HG02943 (cell line): ENCODE results near the gene MAGI3.
A peak's percentile ranks its signal among the peaks of the same experiment; 100 is the strongest.

ENCODE experiments used
- ATAC-seq: cut with Tn5 transposase; IDR thresholded peaks from one replicate; pipeline ENCODE4 v1.9.1; 2021; ENCODE audit warnings: mild to moderate bottlenecking, low read depth, moderate library complexity; ENCODE audit not compliant: unreplicated experiment

MAGI3 gene

DNA sequence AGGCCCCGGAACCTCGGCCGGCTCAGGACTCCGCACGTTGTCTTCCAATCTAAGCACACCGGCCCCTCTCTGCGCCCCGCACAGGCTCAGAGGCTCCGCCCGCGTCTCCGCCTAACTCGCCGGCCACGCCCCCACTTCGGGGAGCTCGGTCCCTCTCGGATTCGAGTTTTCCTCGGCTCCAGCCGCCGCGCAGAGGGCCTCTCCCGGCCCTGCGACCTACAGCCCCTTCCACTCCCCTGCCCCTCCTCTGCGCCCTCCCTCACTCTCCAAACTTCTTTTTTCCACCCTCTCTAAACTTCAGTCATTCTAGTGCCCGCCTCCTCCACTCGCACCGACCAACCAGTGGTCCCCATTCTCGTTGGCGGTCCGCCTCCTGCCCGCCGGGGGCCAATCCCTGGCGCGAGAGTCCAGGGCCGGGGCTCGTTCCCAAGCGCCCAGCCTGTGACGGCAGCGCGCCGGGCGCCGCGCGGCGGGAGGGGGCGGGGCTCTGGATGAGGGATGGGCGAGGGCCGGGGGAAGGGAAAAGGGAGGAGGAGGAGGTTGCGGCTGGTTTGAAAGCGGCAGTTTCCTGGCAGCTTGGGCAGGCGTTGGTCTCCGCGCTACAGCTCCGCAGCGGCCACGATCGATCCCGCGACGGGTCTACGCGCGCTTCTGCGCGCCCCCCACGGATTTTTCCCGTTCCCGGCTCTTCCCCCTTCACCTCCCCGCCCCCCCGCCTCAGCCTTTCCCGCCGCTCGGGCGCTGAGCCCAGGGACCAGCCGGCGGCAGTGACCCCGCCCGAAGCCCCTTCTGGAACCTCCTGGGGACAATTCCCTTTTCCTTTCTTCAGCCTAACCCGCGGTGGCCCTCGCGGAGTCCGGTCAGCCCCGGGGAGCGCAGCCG lies at the start of gene MAGI3:
TSS of gene MAGI3 (plus strand) at position 563 of the 882 bp plus-strand sequence. CDS start 519 bp downstream, outside the sequence.
- peak; percentile 97 for ATAC-seq

GRCh38 chr1:113353580-113353979 lies 36.7 kb upstream of the MAGI3 start:
- no peak for ATAC-seq

DNA sequence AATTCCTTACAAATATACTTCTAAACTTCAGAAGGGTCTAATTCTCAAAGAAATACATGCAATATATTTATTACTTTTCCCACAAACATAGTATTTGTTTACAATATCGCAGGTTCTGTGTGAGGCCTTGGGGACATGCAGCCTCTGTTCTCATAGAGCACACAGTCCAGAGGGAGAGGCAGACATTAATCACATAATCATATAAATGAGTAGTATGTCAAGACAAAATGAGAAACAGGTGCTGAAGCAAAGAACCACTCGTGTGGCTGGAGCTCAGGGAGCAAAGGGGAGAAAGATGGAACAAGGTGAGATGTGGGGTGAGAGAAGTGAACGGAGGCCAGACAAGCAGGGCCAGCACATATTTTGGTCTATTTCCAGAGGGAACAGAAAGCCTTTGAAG lies 26.4 kb upstream of the MAGI3 start:
- ATAC-seq: no peak

DNA sequence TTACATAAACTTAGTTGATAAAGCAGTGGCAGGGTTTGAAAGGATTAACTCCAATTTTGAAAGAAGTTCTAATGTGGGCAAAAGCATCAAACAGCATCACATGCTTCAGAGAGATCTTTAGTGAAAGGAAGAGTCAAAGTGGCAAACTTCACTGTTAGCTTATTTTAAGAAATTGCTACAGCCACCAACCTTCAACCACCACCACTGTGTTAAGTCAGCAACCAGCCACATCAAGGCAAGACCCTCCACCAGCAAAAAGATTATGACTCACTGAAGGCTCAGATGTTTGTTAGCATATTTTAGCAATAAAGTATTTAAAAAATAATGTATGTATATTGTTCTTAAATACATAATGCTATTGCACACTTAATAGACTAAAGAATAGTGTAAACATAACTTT lies 21.3 kb upstream of the MAGI3 start:
- no peak for ATAC-seq

DNA sequence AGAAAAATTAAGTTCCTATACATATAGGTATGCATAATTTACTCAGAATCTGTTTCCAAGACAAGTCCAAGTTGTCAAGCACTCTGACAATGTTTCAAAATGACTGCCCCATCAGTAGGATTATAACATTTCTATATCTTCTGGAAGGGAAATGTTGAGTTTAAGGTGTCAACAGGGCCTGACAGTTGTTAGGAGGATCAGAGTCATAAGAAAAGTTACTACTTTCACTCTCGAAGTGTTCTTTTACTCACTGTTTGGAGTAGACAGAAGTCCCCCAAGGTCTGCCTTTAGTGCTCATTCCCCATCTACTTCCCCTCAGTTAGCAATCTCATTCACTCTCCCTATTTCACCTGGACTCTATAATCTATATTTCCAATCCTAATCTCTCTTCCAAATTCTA lies 20.6 kb upstream of the MAGI3 start:
- no peak for ATAC-seq

DNA sequence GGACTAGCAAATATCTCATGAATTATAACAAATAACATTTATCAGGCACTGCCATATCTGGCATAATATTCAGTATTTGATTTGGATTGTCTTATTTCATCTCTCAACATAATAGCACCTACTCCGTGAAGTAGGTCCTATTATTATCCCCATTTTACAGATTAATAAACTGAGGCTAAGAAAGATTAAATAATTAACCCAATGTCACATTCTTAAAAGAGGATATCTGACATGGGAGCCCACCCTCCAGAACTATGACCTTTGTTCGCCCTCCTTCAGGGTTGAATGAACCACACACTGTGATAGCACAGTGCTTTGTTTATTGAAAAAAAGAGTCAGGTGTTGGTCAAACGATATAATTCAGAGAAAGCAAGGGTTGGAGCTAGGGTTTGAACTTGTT lies 19.4 kb upstream of the MAGI3 start:
- no peak for ATAC-seq

DNA sequence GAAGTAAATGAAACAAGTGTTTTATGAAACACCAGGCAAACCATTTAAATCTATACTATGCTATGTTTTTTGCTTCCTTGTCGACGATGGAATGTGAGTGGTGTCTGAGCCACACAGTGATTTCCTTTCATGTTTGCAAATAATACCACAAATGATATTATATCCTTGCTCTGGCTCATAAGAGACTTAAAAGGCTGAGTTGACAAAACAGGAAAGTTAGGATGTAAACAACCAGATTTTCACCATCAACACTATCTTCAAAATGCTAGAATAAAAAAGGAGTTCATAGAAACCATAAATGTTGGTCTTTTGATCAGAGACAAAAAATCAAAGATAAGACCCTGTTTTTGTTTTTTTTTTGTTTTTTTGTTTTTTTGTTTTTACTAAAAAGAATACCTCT lies 17.8 kb upstream of the MAGI3 start:
- no peak for ATAC-seq

- ATAC-seq: no peak
Observed at GRCh38 chr1:113373644-113374043, 16.7 kb upstream of the MAGI3 start.

- ATAC-seq: no peak
Observed at GRCh38 chr1:113375878-113376277, 14.4 kb upstream of the MAGI3 start.

- no peak for ATAC-seq
Observed at GRCh38 chr1:113380075-113380474, 10.2 kb upstream of the MAGI3 start.

DNA sequence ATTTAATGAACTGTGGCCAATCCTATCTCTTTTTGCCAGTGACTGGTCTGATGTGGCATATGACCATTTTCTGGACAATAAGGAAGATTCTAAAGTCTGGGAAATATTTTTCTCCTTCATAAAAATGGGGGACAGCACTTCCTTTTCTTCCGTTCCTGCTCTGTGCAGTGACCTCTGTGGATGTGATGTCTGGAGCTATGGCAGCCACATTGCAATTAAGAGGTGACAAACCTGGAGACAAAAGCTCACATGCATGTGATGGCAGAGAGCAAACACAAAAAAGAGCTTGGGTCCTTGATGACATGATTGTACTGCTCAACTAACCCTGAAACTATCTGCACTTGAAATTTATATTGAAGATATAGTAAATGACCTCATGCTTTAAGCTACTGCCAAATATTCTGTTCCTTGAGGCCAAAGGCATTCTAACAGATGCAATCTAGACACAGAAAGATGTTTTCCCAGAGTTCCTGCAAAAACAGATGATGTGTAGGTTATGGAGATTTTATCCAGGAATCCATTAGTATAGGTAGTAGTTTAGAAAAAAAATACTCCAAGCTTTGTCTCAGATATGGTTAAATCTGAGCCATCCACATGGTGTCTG lies 2.2 kb upstream of the MAGI3 start:
- ATAC-seq: no peak

DNA sequence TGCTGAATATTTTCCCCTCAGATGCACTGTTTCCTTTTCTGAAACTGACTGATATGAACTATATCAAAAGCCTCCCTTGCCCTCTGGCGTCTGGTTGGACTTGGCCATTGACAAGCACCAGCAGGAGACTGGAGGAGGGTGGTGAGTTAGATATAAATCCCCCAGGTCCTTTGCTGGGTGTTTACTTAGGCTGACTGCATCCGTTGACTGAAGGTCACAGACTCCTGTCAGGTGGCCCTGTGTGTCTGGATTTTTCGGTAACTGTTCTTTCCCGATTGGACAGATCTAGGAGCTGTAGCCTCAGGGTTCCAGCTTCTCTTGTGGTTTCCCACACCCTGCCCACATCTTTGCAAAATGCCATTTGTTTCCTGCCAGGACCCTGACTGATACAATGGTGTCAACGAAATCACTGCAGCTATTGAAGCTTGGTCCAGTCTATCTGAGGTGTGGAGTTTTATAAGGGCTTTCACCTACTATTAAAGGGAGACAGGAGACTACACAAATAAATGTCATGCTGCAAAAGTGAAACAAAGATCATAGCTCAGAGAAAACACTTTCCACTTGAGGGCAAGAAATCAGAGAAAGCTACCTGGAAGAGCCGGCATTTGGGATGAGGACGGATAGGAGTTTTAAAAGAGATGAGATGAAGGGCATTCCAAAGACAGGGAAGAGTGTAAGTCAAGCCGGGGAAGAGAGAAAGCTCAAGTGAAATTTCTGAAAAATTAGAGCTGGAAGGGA lies 1.5 kb upstream of the MAGI3 start:
- no peak for ATAC-seq

DNA sequence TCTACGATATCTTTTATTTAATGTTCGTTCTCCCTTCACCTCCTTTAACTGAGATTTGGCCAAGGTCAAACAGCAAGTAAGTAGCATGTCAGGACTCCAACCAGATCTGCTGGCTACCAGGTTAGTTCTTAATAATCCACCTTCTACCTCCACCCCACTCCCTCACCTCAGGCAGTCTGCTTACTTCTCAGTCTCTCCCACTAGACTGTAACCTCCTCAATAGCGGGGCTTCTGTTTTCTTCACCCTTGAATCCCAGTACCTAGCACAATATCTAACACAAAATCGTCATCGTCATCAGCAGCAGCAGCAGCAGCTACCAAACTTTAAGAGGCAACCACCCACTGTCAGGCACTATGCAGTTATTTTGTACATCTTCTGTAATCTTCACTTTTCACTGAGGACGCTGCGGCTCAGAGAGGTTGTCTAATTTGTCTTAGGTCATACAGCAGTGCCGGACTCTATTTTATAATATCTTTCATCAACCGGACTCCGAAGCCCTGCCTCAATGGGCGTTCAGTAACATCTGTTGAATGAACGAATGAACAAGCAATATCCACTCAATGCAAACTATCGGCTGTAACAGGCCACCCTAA lies 859 bp upstream of the MAGI3 start:
- ATAC-seq: no peak

- ATAC-seq: no peak
Observed at GRCh38 chr1:113390871-113391648, 745 bp downstream of the MAGI3 start.

DNA sequence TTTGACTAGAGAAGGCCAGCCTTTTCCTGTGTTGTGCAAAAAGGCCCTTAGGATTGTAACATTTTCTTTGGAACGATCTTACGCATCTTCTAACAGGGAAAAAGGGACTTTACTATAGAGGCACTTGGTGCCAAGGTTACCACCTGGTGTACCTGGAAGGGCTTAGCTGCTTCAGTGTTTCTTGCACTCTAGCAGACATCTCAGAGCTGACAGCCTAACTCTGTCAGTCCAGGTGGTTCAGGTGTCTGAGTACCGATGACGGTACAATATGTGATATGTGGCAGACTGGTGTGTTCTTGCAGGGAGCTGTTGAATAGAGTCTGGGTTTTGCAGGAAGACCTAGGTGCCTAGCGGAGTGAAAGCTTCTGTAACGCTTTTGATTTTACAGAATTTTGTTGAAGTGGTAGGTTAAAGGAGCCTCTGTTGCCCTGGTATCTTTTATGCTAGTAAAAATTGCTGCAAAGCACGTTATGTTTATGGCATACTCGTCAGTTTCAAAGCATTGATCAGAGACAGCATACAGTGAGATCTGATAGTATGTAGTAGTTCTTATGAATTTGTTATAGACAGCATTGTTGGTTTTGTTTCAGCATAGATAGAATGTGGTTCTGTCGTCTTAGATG lies 1.4 kb downstream of the MAGI3 start:
- ATAC-seq: no peak

DNA sequence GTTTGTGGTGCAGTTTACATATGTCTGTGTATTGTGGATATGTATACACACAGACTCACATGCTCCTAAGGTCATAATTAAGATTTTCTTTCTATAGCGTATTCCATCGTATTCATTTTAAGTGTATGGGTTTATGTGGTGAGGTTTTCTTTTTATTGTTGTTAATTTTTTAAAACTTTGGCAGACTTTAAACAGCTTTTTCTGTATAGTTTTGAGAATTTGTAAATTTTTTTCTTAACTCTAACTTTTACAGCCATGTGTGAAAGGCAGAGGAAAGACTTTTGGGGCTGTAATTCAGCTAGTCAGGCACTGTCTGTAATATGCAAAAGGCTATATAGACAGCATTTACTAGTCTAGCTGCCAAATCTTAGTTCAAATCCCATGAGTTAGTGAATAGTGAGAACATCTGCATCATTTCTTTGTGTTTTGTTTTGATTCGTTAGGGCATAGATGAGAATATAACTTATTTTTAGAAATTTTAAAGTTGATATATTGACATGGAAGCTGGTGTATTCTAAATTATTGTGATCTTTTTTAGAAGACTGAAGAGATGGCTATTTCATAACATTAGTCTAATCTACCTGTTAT lies 2.3 kb downstream of the MAGI3 start:
- ATAC-seq: no peak

DNA sequence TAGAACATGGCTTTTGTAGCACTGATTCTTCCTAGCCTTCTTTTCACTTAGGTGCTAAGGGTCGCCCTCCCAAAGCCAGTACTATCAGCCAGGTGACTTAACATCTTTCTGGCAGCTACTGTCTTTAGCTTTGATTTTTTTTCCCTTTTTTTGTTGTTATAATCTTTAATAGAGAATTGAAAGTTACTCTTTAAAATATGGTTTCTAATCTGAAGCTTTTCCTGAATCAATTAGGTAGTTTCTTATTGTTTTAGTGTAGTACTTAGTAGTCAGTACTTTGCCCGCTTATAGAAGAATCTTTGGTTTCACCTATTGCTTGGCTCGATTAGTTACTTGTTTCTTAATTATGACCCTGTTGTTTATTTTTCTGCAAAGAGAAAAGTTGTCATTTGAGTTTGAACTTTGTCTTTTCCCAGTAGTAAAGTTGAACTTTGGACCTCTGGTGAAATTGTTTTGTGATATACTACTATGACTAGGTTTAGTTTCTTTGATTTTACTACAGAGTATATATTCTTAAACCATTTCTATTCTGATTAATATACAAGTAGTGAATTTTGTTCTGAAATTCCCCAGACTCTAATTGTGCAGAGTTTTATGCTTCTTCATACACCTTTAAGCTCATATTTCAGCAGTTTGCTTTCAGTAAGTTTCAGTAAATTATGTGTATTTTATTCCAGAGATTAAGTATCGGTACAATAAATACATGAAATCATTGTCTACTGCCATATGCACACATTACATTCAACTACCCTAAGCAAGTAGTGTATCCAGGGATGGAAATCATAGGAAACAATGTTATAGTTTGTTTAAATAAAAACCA lies 3.9 kb downstream of the MAGI3 start:
- no peak for ATAC-seq

GRCh38 chr1:113394863-113395259 lies 4.5 kb downstream of the MAGI3 start:
- no peak for ATAC-seq

GRCh38 chr1:113396102-113396501 lies 5.8 kb downstream of the MAGI3 start:
- ATAC-seq: no peak
